Cardiac ventricle fibroblast (primary cell): ENCODE results near the gene MSL2. TPM values are rescaled to one million over a fixed set of nuclear protein-coding genes. Genes with fewer than 3 reads are reported as not detected.

ENCODE experiments used
- total RNA-seq: library from RNA; depleted of rRNA; stranded (reverse); fragments of >200 nt; gene quantifications from 2 replicates; pipeline ENCODE4 v1.2.3, GENCODE V29; 2015

Gene MSL2
- 15.3 and 28.0 TPM in 2 replicates for total RNA-seq

DNA sequence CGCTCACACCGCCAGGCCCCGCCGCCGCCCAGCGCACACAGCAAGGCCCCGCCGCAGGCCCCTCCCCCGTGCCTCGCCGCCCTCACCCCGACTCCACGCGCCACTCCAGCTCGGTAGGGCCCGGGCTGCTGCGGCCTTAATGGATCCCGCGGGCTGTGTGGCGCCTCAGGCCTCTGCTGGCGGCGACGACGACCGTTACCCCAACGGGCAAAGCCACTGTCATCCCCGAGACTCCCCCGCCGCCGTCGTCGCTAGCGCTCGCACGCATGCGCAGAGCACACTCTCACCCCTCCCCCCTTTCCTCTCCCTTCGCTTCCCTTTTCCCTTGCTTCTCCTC lies at the start of gene MSL2:
Gene MSL2 (minus strand): TSS at position 272 of the 337 bp plus-strand sequence. CDS start 1,222 bp downstream, outside the sequence.

Other genes starting within 250 kb of the MSL2 start
- 12.0 and 12.3 TPM in 2 replicates for gene PPP2R3A, start 230.6 kb downstream of the MSL2 start, total RNA-seq
- 19.7 and 21.9 TPM in 2 replicates for gene PCCB, start 54.0 kb upstream of the MSL2 start, total RNA-seq